ENCODE data around the gene ADAMTS5. TPM values are rescaled to one million over a fixed set of nuclear protein-coding genes. Genes with fewer than 3 reads are reported as not detected.

ADAMTS5 gene
- total RNA-seq, 4 donors from 2014 or later = 7.8 to 9.3 (median 8.7) TPM

DNA sequence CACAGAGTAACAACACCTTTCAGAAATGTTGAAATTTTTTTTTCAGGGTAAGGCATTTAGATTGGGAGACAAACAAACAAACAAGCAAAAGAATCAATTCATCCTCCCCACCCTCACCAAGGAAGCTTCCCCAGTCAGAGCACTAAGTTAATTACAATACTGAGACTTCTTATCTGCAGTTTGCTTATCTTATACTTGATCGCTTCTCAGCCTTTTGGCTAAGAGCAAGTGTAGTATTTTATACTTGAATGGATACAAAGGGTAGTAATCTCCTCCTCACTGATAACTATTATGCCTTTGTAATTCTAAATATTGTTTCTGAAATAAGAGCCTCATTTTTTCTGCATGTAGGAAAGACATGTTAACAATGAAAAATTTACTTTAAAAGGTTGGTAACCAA lies 54.4 kb downstream of the ADAMTS5 start:
- intact Hi-C loops (cut with DNase I; ENCODE audit: low total_unique reads) = no loop called here
- no peak overlapping the region for H3K4me3 ChIP-seq (ENCODE audit: low read depth, poor library complexity, severe bottlenecking)
- no peak for TF ChIP-seq POLR2A (IDR thresholded peaks at IDR 0.05)
- TF ChIP-seq, protein P1, sequence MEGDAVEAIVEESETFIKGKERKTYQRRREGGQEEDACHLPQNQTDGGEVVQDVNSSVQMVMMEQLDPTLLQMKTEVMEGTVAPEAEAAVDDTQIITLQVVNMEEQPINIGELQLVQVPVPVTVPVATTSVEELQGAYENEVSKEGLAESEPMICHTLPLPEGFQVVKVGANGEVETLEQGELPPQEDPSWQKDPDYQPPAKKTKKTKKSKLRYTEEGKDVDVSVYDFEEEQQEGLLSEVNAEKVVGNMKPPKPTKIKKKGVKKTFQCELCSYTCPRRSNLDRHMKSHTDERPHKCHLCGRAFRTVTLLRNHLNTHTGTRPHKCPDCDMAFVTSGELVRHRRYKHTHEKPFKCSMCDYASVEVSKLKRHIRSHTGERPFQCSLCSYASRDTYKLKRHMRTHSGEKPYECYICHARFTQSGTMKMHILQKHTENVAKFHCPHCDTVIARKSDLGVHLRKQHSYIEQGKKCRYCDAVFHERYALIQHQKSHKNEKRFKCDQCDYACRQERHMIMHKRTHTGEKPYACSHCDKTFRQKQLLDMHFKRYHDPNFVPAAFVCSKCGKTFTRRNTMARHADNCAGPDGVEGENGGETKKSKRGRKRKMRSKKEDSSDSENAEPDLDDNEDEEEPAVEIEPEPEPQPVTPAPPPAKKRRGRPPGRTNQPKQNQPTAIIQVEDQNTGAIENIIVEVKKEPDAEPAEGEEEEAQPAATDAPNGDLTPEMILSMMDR (IDR thresholded peaks at IDR 0.05) = no peak
- DNase-seq (ENCODE audit: low spot score in 2 of 2) = no peak
- WGBS, 2 donors = 92 to 93% methylated on average over 1 of the region's 1 CpG

- TF ChIP-seq, protein P1 (IDR thresholded peaks at IDR 0.05) = no peak
- TF ChIP-seq POLR2A (IDR thresholded peaks at IDR 0.05) = no peak
- 72 to 75% methylated on average over 3 of the region's 3 CpGs for WGBS, 2 donors
- DNase-seq (ENCODE audit: low spot score in 2 of 2) = no peak
- no peak overlapping the region for H3K4me3 ChIP-seq (ENCODE audit: low read depth, poor library complexity, severe bottlenecking)
- intact Hi-C loops (cut with DNase I; ENCODE audit: low total_unique reads) = no loop called here
Observed at GRCh38 chr21:26909972-26910371, 56.9 kb downstream of the ADAMTS5 start.

- intact Hi-C loops (cut with DNase I; ENCODE audit: low total_unique reads) = no loop called here
- no peak for DNase-seq (ENCODE audit: low spot score in 2 of 2)
- H3K4me3 ChIP-seq (ENCODE audit: low read depth, poor library complexity, severe bottlenecking) = no peak overlapping the region
- TF ChIP-seq, protein P1 (IDR thresholded peaks at IDR 0.05) = no peak
- WGBS, 2 donors = 69 to 96% methylated on average over 4 of the region's 4 CpGs
Observed at GRCh38 chr21:26900980-26901379, 65.9 kb downstream of the ADAMTS5 start.

DNA sequence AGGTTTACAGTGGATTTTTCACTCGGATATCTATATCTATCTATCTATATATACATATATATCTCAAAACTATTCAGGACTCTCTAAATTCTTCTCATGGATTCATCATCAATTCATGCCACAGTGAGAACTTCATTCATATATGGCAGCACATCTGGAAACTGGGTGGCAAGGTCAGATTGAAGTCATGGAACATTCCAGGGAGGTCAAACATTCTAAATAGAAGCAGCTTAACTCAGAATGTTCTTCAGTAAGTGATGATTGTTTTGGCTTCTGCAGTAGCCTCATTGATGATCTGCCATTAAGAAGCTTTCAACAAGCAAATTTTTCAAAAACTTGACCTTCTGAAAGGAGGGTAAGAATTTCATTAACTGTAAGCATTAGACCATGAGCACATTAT lies 74.7 kb downstream of the ADAMTS5 start:
- intact Hi-C loops (cut with DNase I; ENCODE audit: low total_unique reads) = no loop called here
- no peak for TF ChIP-seq POLR2A (IDR thresholded peaks at IDR 0.05)
- TF ChIP-seq, protein P1 (IDR thresholded peaks at IDR 0.05) = no peak
- no peak for DNase-seq (ENCODE audit: low spot score in 2 of 2)
- 79 to 82% methylated on average over 1 of the region's 1 CpG for WGBS, 2 donors
- no peak overlapping the region for H3K4me3 ChIP-seq (ENCODE audit: low read depth, poor library complexity, severe bottlenecking)

GRCh38 chr21:26888931-26889330 lies 78.0 kb downstream of the ADAMTS5 start:
- TF ChIP-seq POLR2A (IDR thresholded peaks at IDR 0.05) = no peak
- TF ChIP-seq, protein P1 (IDR thresholded peaks at IDR 0.05) = no peak
- intact Hi-C loops (cut with DNase I; ENCODE audit: low total_unique reads) = no loop called here

DNA sequence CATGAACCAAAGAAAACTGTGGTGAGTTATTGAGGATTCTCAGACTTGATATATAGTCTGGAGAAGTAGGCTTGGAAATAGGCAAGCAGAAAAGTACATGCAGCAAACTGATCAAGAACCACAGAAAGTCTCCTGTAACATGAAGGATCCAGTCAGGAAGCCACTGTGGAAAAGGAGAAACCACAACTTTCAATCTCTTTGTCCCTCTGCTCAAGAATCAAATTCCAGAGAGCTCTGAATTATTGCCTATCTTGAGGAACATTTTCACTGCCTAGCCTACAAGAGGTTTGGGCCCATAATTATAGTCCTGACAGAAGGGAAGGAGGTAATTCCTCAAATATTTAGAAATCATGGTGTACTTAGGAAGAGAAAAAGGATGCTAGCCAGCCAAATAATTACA lies 78.6 kb downstream of the ADAMTS5 start:
- intact Hi-C loops (cut with DNase I; ENCODE audit: low total_unique reads) = no loop called here
- no peak overlapping the region for H3K4me3 ChIP-seq (ENCODE audit: low read depth, poor library complexity, severe bottlenecking)
- no peak for DNase-seq (ENCODE audit: low spot score in 2 of 2)
- no peak for TF ChIP-seq POLR2A (IDR thresholded peaks at IDR 0.05)

More at GRCh38 chr21:26888931-26889330, 78.0 kb downstream of the ADAMTS5 start:
- H3K4me3 ChIP-seq (ENCODE audit: low read depth, poor library complexity, severe bottlenecking) = no peak overlapping the region
- no peak for DNase-seq (ENCODE audit: low spot score in 2 of 2)
- 69 to 72% methylated on average over 5 of the region's 5 CpGs for WGBS, 2 donors
